ENCODE results near the gene ATP5MC2.

- no peak for TF ChIP-seq HDGF (IDR thresholded peaks at IDR 0.05; ENCODE audit: borderline replicate concordance)
- TF ChIP-seq TARDBP (IDR thresholded peaks at IDR 0.05), result no peak
- TF ChIP-seq SP1 (IDR thresholded peaks at IDR 0.05), result no peak
- no peak for TF ChIP-seq FOXK2 (IDR thresholded peaks at IDR 0.05)
- TF ChIP-seq NFRKB (IDR thresholded peaks at IDR 0.05), result no peak
- no peak for TF ChIP-seq SUZ12 (IDR thresholded peaks at IDR 0.05)
- TF ChIP-seq FOXA1 (IDR thresholded peaks at IDR 0.05), result no peak
- TF ChIP-seq LEF1 (IDR thresholded peaks at IDR 0.05; ENCODE audit: borderline replicate concordance), result no peak
- no peak for TF ChIP-seq ZNF384 (IDR thresholded peaks at IDR 0.05)
- no peak for TF ChIP-seq BHLHE40 (IDR thresholded peaks at IDR 0.05; ENCODE audit: borderline replicate concordance)
- TF ChIP-seq CTBP1 (IDR thresholded peaks at IDR 0.05; ENCODE audit: borderline replicate concordance), result no peak
- TF ChIP-seq L3MBTL2 (conservative IDR thresholded peaks at IDR 0.05), result no peak
Observed at GRCh38 chr12:53684654-53685220, 8.9 kb upstream of the ATP5MC2 start.
